Loucy (cell line): ENCODE measurements around the gene SORCS2.

Source experiments
- H2AFZ ChIP-seq: fragments of 200-600 bp; sonication (generic); 2 replicates; pipeline ENCODE4 v1.6.0; 2016; ENCODE audit warnings: antibody characterized with exemption, mild to moderate bottlenecking, low read length, moderate library complexity
- H3F3A ChIP-seq: fragments of 200-600 bp; 2 replicates; pipeline ENCODE4 v1.6.0; 2016; ENCODE audit warnings: antibody characterized with exemption, low read depth, mild to moderate bottlenecking
- H3K27me3 ChIP-seq: fragments of 200-600 bp; sonication (generic); 2 replicates; pipeline ENCODE4 v1.6.1; 2014; ENCODE audit warnings: low read length, mild to moderate bottlenecking; ENCODE audit not compliant: insufficient read depth, poor library complexity, severe bottlenecking
- H3K36me3 ChIP-seq: fragments of 200-600 bp; sonication (generic); 2 replicates; pipeline ENCODE4 v1.6.1; 2016; ENCODE audit warnings: low read length; ENCODE audit not compliant: insufficient read depth
- H3K4me1 ChIP-seq: fragments of 200-600 bp; sonication (generic); 2 replicates; pipeline ENCODE4 v1.5.1; 2014; ENCODE audit warnings: low read length, mild to moderate bottlenecking; ENCODE audit not compliant: insufficient read depth, poor library complexity, severe bottlenecking
- H3K4me2 ChIP-seq: fragments of 200-600 bp; sonication (generic); 2 replicates; pipeline ENCODE4 v1.6.0; 2014; ENCODE audit warnings: antibody characterized with exemption, low read length, low read depth, mild to moderate bottlenecking; ENCODE audit not compliant: poor library complexity, severe bottlenecking
- H3K4me3 ChIP-seq: fragments of 200-600 bp; sonication (generic); 2 replicates; pipeline ENCODE4 v1.5.1; 2014; ENCODE audit warnings: low read length, mild to moderate bottlenecking, mixed read lengths; ENCODE audit not compliant: poor library complexity, severe bottlenecking
- H3K79me2 ChIP-seq: fragments of 200-600 bp; sonication (generic); 2 replicates; pipeline ENCODE4 v1.6.1; 2014; ENCODE audit warnings: low read length; ENCODE audit not compliant: insufficient read depth
- H3K9ac ChIP-seq: fragments of 200-600 bp; sonication (generic); 2 replicates; pipeline ENCODE4 v1.6.0; 2014; ENCODE audit warnings: mild to moderate bottlenecking, low read depth, low read length, moderate library complexity; ENCODE audit not compliant: poor library complexity, severe bottlenecking
- H3K9me2 ChIP-seq: fragments of 200-600 bp; sonication (generic); replicated peaks from 2 replicates; pipeline ENCODE4 v1.6.1; 2016; ENCODE audit warnings: low read depth, low read length, mixed read lengths
- H3K9me3 ChIP-seq: fragments of 200-600 bp; sonication (generic); 2 replicates; pipeline ENCODE4 v1.6.1; 2014; ENCODE audit warnings: mild to moderate bottlenecking, antibody characterized with exemption, low read length, low read depth; ENCODE audit not compliant: insufficient read depth
- H4K20me1 ChIP-seq: fragments of 200-600 bp; sonication (generic); 2 replicates; pipeline ENCODE4 v1.6.0; 2014; ENCODE audit warnings: antibody characterized with exemption, low read length, mild to moderate bottlenecking; ENCODE audit not compliant: insufficient read depth, poor library complexity, severe bottlenecking
- CTCF ChIP-seq: fragments of 200-600 bp; sonication (generic); conservative IDR thresholded peaks from 2 replicates; pipeline ENCODE4 v1.5.1; 2014; ENCODE audit warnings: mild to moderate bottlenecking, antibody characterized with exemption, low read length
- EZH2phosphoT487 ChIP-seq: fragments of 200-600 bp; IDR thresholded peaks from 2 replicates; pipeline ENCODE4 v1.6.1; 2018; ENCODE audit warnings: antibody characterized with exemption, mild to moderate bottlenecking, moderate library complexity, borderline replicate concordance

Gene SORCS2

GRCh38 chr4:7352486-7352885 lies 160.1 kb downstream of the SORCS2 start:
- TF ChIP-seq CTCF (no peak), EZH2phosphoT487 (no peak)
- H3K9ac ChIP-seq = no peak overlapping the region
- H2AFZ ChIP-seq = no peak overlapping the region
- no peak overlapping the region for H3K4me3 ChIP-seq
- H3F3A ChIP-seq = no peaks in the 10 kb centered on the region
- H3K4me2 ChIP-seq = no peak overlapping the region
- no peaks in the 10 kb centered on the region for H4K20me1 ChIP-seq
- no peaks in the 10 kb centered on the region for H3K4me1 ChIP-seq
- H3K9me2 ChIP-seq = no peaks in the 10 kb centered on the region
- H3K79me2 ChIP-seq = no peaks in the 10 kb centered on the region
- no peaks in the 10 kb centered on the region for H3K27me3 ChIP-seq
- no peaks in the 10 kb centered on the region for H3K36me3 ChIP-seq
- peaks cover 3% of the 10 kb centered on the region; the same call in 1 of the 2 replicates for H3K9me3 ChIP-seq

- Histone ChIP-seq H2AFZ (no peak overlapping the region), H3K4me1 (no peaks in the 10 kb centered on the region), H4K20me1 (no peaks in the 10 kb centered on the region), H3K36me3 (no peaks in the 10 kb centered on the region), H3K9me2 (no peaks in the 10 kb centered on the region), H3K9ac (no peak overlapping the region), H3K9me3 (peaks cover 3% of the 10 kb centered on the region; the same call in 1 of the 2 replicates), H3K4me2 (no peak overlapping the region), H3K79me2 (no peaks in the 10 kb centered on the region), H3K27me3 (no peaks in the 10 kb centered on the region), H3F3A (no peaks in the 10 kb centered on the region), H3K4me3 (no peak overlapping the region)
- TF ChIP-seq EZH2phosphoT487 (no peak), CTCF (no peak)
These were observed 160.9 kb downstream of the SORCS2 start for GRCh38 chr4:7353046-7353790.

GRCh38 chr4:7353846-7354610 lies 161.7 kb downstream of the SORCS2 start:
- Histone ChIP-seq H3K9ac (no peak overlapping the region), H2AFZ (no peak overlapping the region), H3K4me2 (no peak overlapping the region), H3K9me3 (peaks cover 3% of the 10 kb centered on the region; the same call in 1 of the 2 replicates), H3K79me2 (no peaks in the 10 kb centered on the region), H3K4me1 (no peaks in the 10 kb centered on the region), H3K27me3 (no peaks in the 10 kb centered on the region), H3K4me3 (no peak overlapping the region), H3K36me3 (no peaks in the 10 kb centered on the region), H3F3A (no peaks in the 10 kb centered on the region), H4K20me1 (no peaks in the 10 kb centered on the region), H3K9me2 (no peaks in the 10 kb centered on the region)
- TF ChIP-seq EZH2phosphoT487 = no peak
- TF ChIP-seq CTCF = no peak
